RPMI7951 (cell line): ENCODE data around the gene KANK4. TPM values are rescaled to one million over a fixed set of nuclear protein-coding genes. Genes with fewer than 3 reads are reported as not detected.
A peak's percentile ranks its signal among the peaks of the same experiment; 100 is the strongest.

ENCODE experiments used
- DNase-seq: peaks from one replicate; pipeline ENCODE4 v3.0.0-alpha.2; 2012; ENCODE audit warnings: low read depth
- total RNA-seq: library from RNA; depleted of rRNA; stranded (reverse); fragments of >200 nt; shearing (Covaris generic); gene quantifications from 2 replicates; pipeline ENCODE4 v1.2.3, GENCODE V29; 2014; rRNA removed

KANK4 gene
- 0.36 TPM in 1 of 2 replicates, not detected in the other for total RNA-seq

- no peak for DNase-seq
Observed at GRCh38 chr1:62318756-62319544, at the start of gene KANK4. Gene KANK4 (minus strand): TSS chr1:62319434. CDS start chr1:62281564, 37,870 bp downstream.

GRCh38 chr1:62368989-62369388 is 49.8 kb upstream of the KANK4 start:
- DNase-seq = no peak

GRCh38 chr1:62367005-62367557 is 47.8 kb upstream of the KANK4 start:
- DNase-seq = peak; percentile 35

- no peak for DNase-seq
Observed at GRCh38 chr1:62364721-62365120, 45.5 kb upstream of the KANK4 start.

- DNase-seq = no peak
Observed at GRCh38 chr1:62362926-62363325, 43.7 kb upstream of the KANK4 start.

- DNase-seq = no peak
Observed at GRCh38 chr1:62362061-62362917, 43.1 kb upstream of the KANK4 start.

GRCh38 chr1:62361431-62361830 is 42.2 kb upstream of the KANK4 start:
- DNase-seq = no peak

- no peak for DNase-seq
Observed at GRCh38 chr1:62358665-62359373, 39.6 kb upstream of the KANK4 start.

- no peak for DNase-seq
Observed at GRCh38 chr1:62357916-62358315, 38.7 kb upstream of the KANK4 start.

- DNase-seq = peak; percentile 92
Observed at GRCh38 chr1:62356257-62356835, 37.1 kb upstream of the KANK4 start.

GRCh38 chr1:62355095-62355494 is 35.9 kb upstream of the KANK4 start:
- peak; percentile 87 for DNase-seq

- no peak for DNase-seq
Observed at GRCh38 chr1:62353853-62354252, 34.6 kb upstream of the KANK4 start.

GRCh38 chr1:62352387-62352786 is 33.2 kb upstream of the KANK4 start:
- no peak for DNase-seq

- no peak for DNase-seq
Observed at GRCh38 chr1:62349470-62350233, 30.4 kb upstream of the KANK4 start.

GRCh38 chr1:62346886-62347285 is 27.7 kb upstream of the KANK4 start:
- no peak for DNase-seq

- DNase-seq = no peak
Observed at GRCh38 chr1:62343911-62344310, 24.7 kb upstream of the KANK4 start.

- DNase-seq = no peak
Observed at GRCh38 chr1:62342270-62342669, 23.0 kb upstream of the KANK4 start.

- DNase-seq = no peak
Observed at GRCh38 chr1:62341615-62342014, 22.4 kb upstream of the KANK4 start.

- no peak for DNase-seq
Observed at GRCh38 chr1:62341089-62341488, 21.9 kb upstream of the KANK4 start.
